ENCODE results near the gene MEOX1. TPM values are rescaled to one million over a fixed set of nuclear protein-coding genes. Genes with fewer than 3 reads are reported as not detected.

MEOX1 gene
- total RNA-seq, 1 experiment from 2014 or later, result 0.84 TPM

GRCh38 chr17:43659823-43660617 lies 1.7 kb downstream of the MEOX1 start:
- no peaks in the 10 kb centered on the region for H4K20me1 ChIP-seq (ENCODE audit: low read length)
- H3F3A ChIP-seq (ENCODE audit: low read length, unreplicated experiment), result no peaks in the 10 kb centered on the region
- intact Hi-C loops (cut with micrococcal nuclease), result no loop called here
- ChIA-PET POLR2A (ENCODE audit: unreplicated experiment) (interaction anchor here (0.7 kb wide), 1 partner anchor 119 kb away, joined by 3 read pairs; the partner anchor contains the start of gene DUSP3), CTCF (no interaction called here)
- no peak overlapping the region for H3K4me3 ChIP-seq (ENCODE audit: low read length)
- no peaks in the 10 kb centered on the region for H3K27me3 ChIP-seq (ENCODE audit: low read length)
- H3K9ac ChIP-seq (ENCODE audit: low read length), result no peak overlapping the region
- H2AFZ ChIP-seq (ENCODE audit: low read length), result no peak overlapping the region
- H3K9me2 ChIP-seq (replicated peaks; ENCODE audit: low read length), result no peaks in the 10 kb centered on the region
- no peaks in the 10 kb centered on the region for H3K9me3 ChIP-seq (ENCODE audit: low read length)
- no peaks in the 10 kb centered on the region for H3K36me3 ChIP-seq (ENCODE audit: low read depth, low read length)
- TF ChIP-seq EZH2 (IDR thresholded peaks at IDR 0.05; ENCODE audit: low read length, unreplicated experiment) (no peak), EZH2phosphoT487 (IDR thresholded peaks at IDR 0.05; ENCODE audit: borderline replicate concordance, low read length) (no peak), CTCF (conservative IDR thresholded peaks at IDR 0.05; ENCODE audit: low read depth, low read length) (no peak)
- no peaks in the 10 kb centered on the region for H3K79me2 ChIP-seq (ENCODE audit: low read length)
- no peak overlapping the region for H3K27ac ChIP-seq (ENCODE audit: low read length)
- H3K4me1 ChIP-seq (ENCODE audit: insufficient read depth, low read length), result peaks cover 9% of the 10 kb centered on the region
- no peak for ATAC-seq
- no TSS peak for BruUV-seq (replicated peaks)
- DNase-seq, result no peak
- no peak overlapping the region for H3K4me2 ChIP-seq (ENCODE audit: low read length)

GRCh38 chr17:43658900-43659299 lies 2.8 kb downstream of the MEOX1 start:
- Histone ChIP-seq H3K4me1 (ENCODE audit: insufficient read depth, low read length) (peaks cover 9% of the 10 kb centered on the region), H4K20me1 (ENCODE audit: low read length) (no peaks in the 10 kb centered on the region), H3K79me2 (ENCODE audit: low read length) (no peaks in the 10 kb centered on the region), H3K9me2 (replicated peaks; ENCODE audit: low read length) (no peaks in the 10 kb centered on the region), H2AFZ (ENCODE audit: low read length) (no peak overlapping the region), H3K27ac (ENCODE audit: low read length) (no peak overlapping the region), H3K36me3 (ENCODE audit: low read depth, low read length) (no peaks in the 10 kb centered on the region), H3K9me3 (ENCODE audit: low read length) (no peaks in the 10 kb centered on the region), H3K4me2 (ENCODE audit: low read length) (no peak overlapping the region), H3K9ac (ENCODE audit: low read length) (no peak overlapping the region), H3K27me3 (ENCODE audit: low read length) (no peaks in the 10 kb centered on the region), H3K4me3 (ENCODE audit: low read length) (no peak overlapping the region), H3F3A (ENCODE audit: low read length, unreplicated experiment) (no peaks in the 10 kb centered on the region)
- ChIA-PET CTCF (no interaction called here), POLR2A (ENCODE audit: unreplicated experiment) (interaction anchor here (0.5 kb wide), 1 partner anchor 73 kb away, joined by 4 read pairs; no protein-coding TSS in a partner anchor)
- no peak for ATAC-seq
- no TSS peak for BruUV-seq (replicated peaks)
- intact Hi-C loops (cut with micrococcal nuclease), result no loop called here
- TF ChIP-seq EZH2 (IDR thresholded peaks at IDR 0.05; ENCODE audit: low read length, unreplicated experiment) (no peak), CTCF (conservative IDR thresholded peaks at IDR 0.05; ENCODE audit: low read depth, low read length) (no peak), EZH2phosphoT487 (IDR thresholded peaks at IDR 0.05; ENCODE audit: borderline replicate concordance, low read length) (no peak)
- DNase-seq, result no peak

DNA sequence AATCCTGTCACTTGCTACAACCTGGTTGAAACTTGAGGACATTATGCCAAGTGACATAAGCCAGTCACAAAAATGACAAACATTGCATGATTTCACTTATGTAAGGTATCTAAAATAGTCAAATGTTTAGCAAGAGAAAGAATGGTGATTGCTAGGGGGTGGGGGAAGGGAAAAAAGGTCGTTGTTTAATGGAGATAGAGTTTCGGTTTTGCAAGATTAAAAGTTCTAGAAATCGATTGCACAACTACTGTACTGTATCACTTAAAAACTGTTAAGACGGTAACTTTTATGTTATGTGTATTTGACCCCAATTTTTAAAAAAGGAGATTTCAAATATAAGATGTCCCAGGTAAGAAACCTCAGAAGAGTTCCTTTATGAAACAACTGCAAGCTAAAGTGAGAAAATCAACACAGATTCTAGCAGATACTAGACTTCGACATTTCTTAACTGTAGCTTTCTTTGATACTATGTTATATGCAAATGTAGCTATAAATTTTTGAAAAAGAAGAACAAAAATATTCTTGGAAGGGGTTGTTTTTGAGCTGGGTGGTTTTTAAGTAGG lies 5.9 kb downstream of the MEOX1 start:
- Histone ChIP-seq H3K36me3 (ENCODE audit: low read depth, low read length) (no peaks in the 10 kb centered on the region), H3K27me3 (ENCODE audit: low read length) (no peaks in the 10 kb centered on the region), H3K9me2 (replicated peaks; ENCODE audit: low read length) (no peaks in the 10 kb centered on the region), H3K9me3 (ENCODE audit: low read length) (no peaks in the 10 kb centered on the region), H3K27ac (ENCODE audit: low read length) (no peak overlapping the region), H3K4me1 (ENCODE audit: insufficient read depth, low read length) (no peaks in the 10 kb centered on the region), H4K20me1 (ENCODE audit: low read length) (no peaks in the 10 kb centered on the region), H2AFZ (ENCODE audit: low read length) (peak overlapping the region; percentile 35; the same call in 1 of the 2 replicates), H3K9ac (ENCODE audit: low read length) (no peak overlapping the region), H3K4me3 (ENCODE audit: low read length) (no peak overlapping the region), H3K4me2 (ENCODE audit: low read length) (no peak overlapping the region), H3K79me2 (ENCODE audit: low read length) (no peaks in the 10 kb centered on the region), H3F3A (ENCODE audit: low read length, unreplicated experiment) (no peaks in the 10 kb centered on the region)
- ChIA-PET POLR2A (ENCODE audit: unreplicated experiment) (no interaction called here), CTCF (no interaction called here)
- ATAC-seq (no peak), DNase-seq (no peak)
- BruUV-seq (replicated peaks), result no TSS peak
- no peak for TF ChIP-seq EZH2 (IDR thresholded peaks at IDR 0.05; ENCODE audit: low read length, unreplicated experiment)
- no peak for TF ChIP-seq CTCF (conservative IDR thresholded peaks at IDR 0.05; ENCODE audit: low read depth, low read length)
- TF ChIP-seq EZH2phosphoT487 (IDR thresholded peaks at IDR 0.05; ENCODE audit: borderline replicate concordance, low read length), result no peak
- intact Hi-C loops (cut with micrococcal nuclease), result no loop called here

Measured in PC-3 (cell line).